ENCODE results near the gene DGKZ. TPM values are rescaled to one million over a fixed set of nuclear protein-coding genes. Genes with fewer than 3 reads are reported as not detected.
"Not testable (repeated sequence)": the region's sequence is repeated elsewhere in the genome, so short reads cannot be mapped to it uniquely, and the experiment has no call there.

Gene DGKZ
- 46.3 to 50.6 TPM (median 46.5 TPM) in 3 replicates for total RNA-seq

GRCh38 chr11:46346886-46347636, at the start of gene DGKZ:
DGKZ (plus strand) TSS chr11:46347463; CDS start chr11:46347660, 197 bp downstream.
- Mint-ChIP-seq H3K36me3 (no peaks in the 10 kb centered on the region), H3K4me3 (peak within 1 kb of the TSS; percentile 72), H3K27ac (no peak within 1 kb of the TSS), H3K27me3 (ENCODE audit: low read depth) (no peaks in the 10 kb centered on the region), H3K9me3 (no peaks in the 10 kb centered on the region), H3K4me1 (peaks cover 45% of the 10 kb centered on the region)
- peak; percentile 72 for TF ChIP-seq CTCF (IDR thresholded peaks at IDR 0.05; ENCODE audit: unreplicated experiment)
- peak; percentile 84 to 94 for DNase-seq (ENCODE audit: low spot score in 2 of 2, unreplicated experiment in 2 of 2)

GRCh38 chr11:46298699-46299433, 48.4 kb upstream of the DGKZ start:
- H3K27ac Mint-ChIP-seq = peak overlapping the region; percentile 15

GRCh38 chr11:46299451-46299961, 47.8 kb upstream of the DGKZ start:
- no peak for DNase-seq (ENCODE audit: low spot score in 2 of 2, unreplicated experiment in 2 of 2)
- H3K4me3 Mint-ChIP-seq = no peak overlapping the region
- H3K36me3 Mint-ChIP-seq = peaks cover 3% of the 10 kb centered on the region
- TF ChIP-seq CTCF (IDR thresholded peaks at IDR 0.05; ENCODE audit: unreplicated experiment) = no peak
- no peaks in the 10 kb centered on the region for H3K9me3 Mint-ChIP-seq
- peaks cover 26% of the 10 kb centered on the region for H3K4me1 Mint-ChIP-seq
- no peaks in the 10 kb centered on the region for H3K27me3 Mint-ChIP-seq (ENCODE audit: low read depth)
- H3K27ac Mint-ChIP-seq = no peak overlapping the region

More at GRCh38 chr11:46298699-46299433, 48.4 kb upstream of the DGKZ start:
- peaks cover 3% of the 10 kb centered on the region for H3K36me3 Mint-ChIP-seq
- peaks cover 33% of the 10 kb centered on the region for H3K4me1 Mint-ChIP-seq
- TF ChIP-seq CTCF (IDR thresholded peaks at IDR 0.05; ENCODE audit: unreplicated experiment) = no peak
- H3K4me3 Mint-ChIP-seq = no peak overlapping the region
- no peaks in the 10 kb centered on the region for H3K27me3 Mint-ChIP-seq (ENCODE audit: low read depth)
- H3K9me3 Mint-ChIP-seq = no peaks in the 10 kb centered on the region
- DNase-seq (ENCODE audit: low spot score in 2 of 2, unreplicated experiment in 2 of 2) = no peak

GRCh38 chr11:46300270-46300669, 47.0 kb upstream of the DGKZ start:
- Mint-ChIP-seq H3K4me3 (no peak overlapping the region), H3K27ac (no peak overlapping the region), H3K36me3 (peaks cover 3% of the 10 kb centered on the region), H3K4me1 (peaks cover 20% of the 10 kb centered on the region), H3K27me3 (ENCODE audit: low read depth) (no peaks in the 10 kb centered on the region), H3K9me3 (no peaks in the 10 kb centered on the region)
- no peak for TF ChIP-seq CTCF (IDR thresholded peaks at IDR 0.05; ENCODE audit: unreplicated experiment)
- DNase-seq (ENCODE audit: low spot score in 2 of 2, unreplicated experiment in 2 of 2) = no peak

GRCh38 chr11:46302866-46303265, 44.4 kb upstream of the DGKZ start:
- Mint-ChIP-seq H3K4me3 (no peak overlapping the region), H3K36me3 (peaks cover 3% of the 10 kb centered on the region), H3K27me3 (ENCODE audit: low read depth) (no peaks in the 10 kb centered on the region), H3K4me1 (peaks cover 2% of the 10 kb centered on the region), H3K27ac (no peak overlapping the region), H3K9me3 (no peaks in the 10 kb centered on the region)
- DNase-seq (ENCODE audit: low spot score in 2 of 2, unreplicated experiment in 2 of 2) = no peak
- TF ChIP-seq CTCF (IDR thresholded peaks at IDR 0.05; ENCODE audit: unreplicated experiment) = no peak

- not testable (repeated sequence) for H3K27me3 Mint-ChIP-seq (ENCODE audit: low read depth); DNase-seq (ENCODE audit: low spot score in 2 of 2, unreplicated experiment in 2 of 2); H3K9me3 Mint-ChIP-seq; H3K36me3 Mint-ChIP-seq; H3K4me1 Mint-ChIP-seq; H3K4me3 Mint-ChIP-seq
- peak overlapping the region; percentile 9 for H3K27ac Mint-ChIP-seq
These were observed 43.2 kb upstream of the DGKZ start for GRCh38 chr11:46304036-46304435.
